ENCODE data around the gene JUP.
"Not testable (repeated sequence)": the region's sequence is repeated elsewhere in the genome, so short reads cannot be mapped to it uniquely, and the experiment has no call there.

JUP gene

GRCh38 chr17:41787021-41787418 lies 509 bp upstream of the JUP start:
- no peak overlapping the region for H3K27ac ChIP-seq (ENCODE audit: low read depth, low read length)
- H3K27me3 ChIP-seq (ENCODE audit: control insufficient read depth, insufficient read depth, low read length): peaks cover 19% of the 10 kb centered on the region
- H3K36me3 ChIP-seq (ENCODE audit: control insufficient read depth, insufficient read depth, low read length): no peaks in the 10 kb centered on the region
- H3K9me3 ChIP-seq (ENCODE audit: control insufficient read depth, insufficient read depth, low read depth, low read length): no peaks in the 10 kb centered on the region
- peaks cover 26% of the 10 kb centered on the region for H3K4me1 ChIP-seq (ENCODE audit: control insufficient read depth, insufficient read depth, low read length)
- H3K4me3 ChIP-seq (ENCODE audit: low read depth, low read length): no peak overlapping the region
- H3K9ac ChIP-seq (ENCODE audit: low read length): no peak overlapping the region

GRCh38 chr17:41785859-41786226 lies 668 bp downstream of the JUP start:
- Histone ChIP-seq H3K9me3 (ENCODE audit: control insufficient read depth, insufficient read depth, low read depth, low read length) (no peaks in the 10 kb centered on the region), H3K4me1 (ENCODE audit: control insufficient read depth, insufficient read depth, low read length) (peaks cover 33% of the 10 kb centered on the region), H3K4me3 (ENCODE audit: low read depth, low read length) (peak overlapping the region; percentile 80), H3K27ac (ENCODE audit: low read depth, low read length) (peak overlapping the region; percentile 66; the same call in 1 of the 2 replicates), H3K9ac (ENCODE audit: low read length) (peak overlapping the region; percentile 77), H3K27me3 (ENCODE audit: control insufficient read depth, insufficient read depth, low read length) (peaks cover 14% of the 10 kb centered on the region), H3K36me3 (ENCODE audit: control insufficient read depth, insufficient read depth, low read length) (no peaks in the 10 kb centered on the region)

DNA sequence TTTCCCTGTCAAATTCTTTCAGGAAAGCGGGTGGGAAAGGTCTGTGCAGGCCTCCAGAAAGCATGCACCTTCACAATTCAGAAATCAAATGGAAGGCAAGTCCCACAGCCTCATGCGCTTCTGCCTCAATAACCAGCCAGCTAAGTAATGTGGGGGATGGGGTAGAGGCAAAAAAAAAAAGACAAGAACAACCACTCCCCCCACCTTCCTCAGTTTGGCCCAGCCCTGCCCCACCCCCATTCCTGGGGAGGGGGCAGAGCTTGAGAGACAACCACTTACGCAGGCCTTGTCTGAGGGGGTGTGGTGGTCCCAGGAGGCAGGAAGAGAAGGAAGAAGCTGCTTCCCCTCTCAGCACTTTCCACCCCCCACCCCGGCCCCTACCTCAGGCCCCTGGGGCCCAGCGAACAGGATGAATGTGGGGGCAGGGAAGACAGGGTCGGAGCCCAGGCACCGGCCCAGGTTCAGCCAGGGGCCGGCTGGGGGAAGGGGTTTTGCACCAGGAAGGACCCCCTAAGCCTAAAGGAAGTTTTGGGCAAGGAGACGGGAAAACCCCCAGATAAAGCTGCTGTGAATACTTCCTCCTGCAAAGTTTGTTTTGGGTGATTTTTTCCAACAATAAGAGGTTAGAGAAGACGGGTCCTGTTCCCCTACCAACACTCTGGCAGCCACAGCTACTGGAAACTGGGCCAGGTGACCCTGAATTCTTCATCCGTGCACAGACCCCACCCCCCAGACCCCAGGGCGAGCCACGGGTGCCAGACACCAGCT lies 1.2 kb downstream of the JUP start:
- H3K9ac ChIP-seq (ENCODE audit: low read length): peak overlapping the region; percentile 77
- H3K4me3 ChIP-seq (ENCODE audit: low read depth, low read length): peak overlapping the region; percentile 80
- peaks cover 10% of the 10 kb centered on the region for H3K27me3 ChIP-seq (ENCODE audit: control insufficient read depth, insufficient read depth, low read length)
- peak overlapping the region; percentile 79 for H3K27ac ChIP-seq (ENCODE audit: low read depth, low read length)
- H3K36me3 ChIP-seq (ENCODE audit: control insufficient read depth, insufficient read depth, low read length): no peaks in the 10 kb centered on the region
- H3K4me1 ChIP-seq (ENCODE audit: control insufficient read depth, insufficient read depth, low read length): peaks cover 33% of the 10 kb centered on the region
- no peaks in the 10 kb centered on the region for H3K9me3 ChIP-seq (ENCODE audit: control insufficient read depth, insufficient read depth, low read depth, low read length)

DNA sequence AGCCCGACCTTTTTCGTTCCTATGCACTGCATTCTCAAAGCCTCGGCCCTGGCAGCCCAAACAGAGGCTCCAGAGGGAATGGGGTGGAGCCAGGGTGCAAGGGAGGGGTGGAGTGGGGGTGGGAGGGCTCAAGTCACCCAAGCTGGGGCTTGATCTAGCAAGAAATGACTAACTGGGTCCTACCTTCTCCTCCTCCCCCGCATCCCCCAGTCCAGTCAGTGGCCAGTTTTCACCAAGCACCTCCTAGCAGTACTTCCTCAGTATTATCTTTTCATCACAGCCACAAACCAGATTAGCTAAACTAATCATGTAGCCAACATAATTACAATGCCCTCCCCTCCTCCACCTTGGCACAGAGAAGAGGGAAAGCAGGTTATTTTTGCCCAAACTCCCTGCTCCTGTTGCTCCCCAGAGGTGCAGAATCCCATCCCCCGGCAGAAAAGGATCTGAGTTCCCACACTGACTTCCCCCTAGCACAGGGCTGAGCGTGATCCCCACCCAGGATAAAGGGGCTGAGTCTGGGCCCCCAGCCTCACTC lies 2.2 kb downstream of the JUP start:
- Histone ChIP-seq H3K4me3 (ENCODE audit: low read depth, low read length) (peak overlapping the region; percentile 80), H3K27ac (ENCODE audit: low read depth, low read length) (peak overlapping the region; percentile 79), H3K36me3 (ENCODE audit: control insufficient read depth, insufficient read depth, low read length) (no peaks in the 10 kb centered on the region), H3K9me3 (ENCODE audit: control insufficient read depth, insufficient read depth, low read depth, low read length) (no peaks in the 10 kb centered on the region), H3K9ac (ENCODE audit: low read length) (peak overlapping the region; percentile 66), H3K4me1 (ENCODE audit: control insufficient read depth, insufficient read depth, low read length) (peaks cover 33% of the 10 kb centered on the region), H3K27me3 (ENCODE audit: control insufficient read depth, insufficient read depth, low read length) (peaks cover 4% of the 10 kb centered on the region)

DNA sequence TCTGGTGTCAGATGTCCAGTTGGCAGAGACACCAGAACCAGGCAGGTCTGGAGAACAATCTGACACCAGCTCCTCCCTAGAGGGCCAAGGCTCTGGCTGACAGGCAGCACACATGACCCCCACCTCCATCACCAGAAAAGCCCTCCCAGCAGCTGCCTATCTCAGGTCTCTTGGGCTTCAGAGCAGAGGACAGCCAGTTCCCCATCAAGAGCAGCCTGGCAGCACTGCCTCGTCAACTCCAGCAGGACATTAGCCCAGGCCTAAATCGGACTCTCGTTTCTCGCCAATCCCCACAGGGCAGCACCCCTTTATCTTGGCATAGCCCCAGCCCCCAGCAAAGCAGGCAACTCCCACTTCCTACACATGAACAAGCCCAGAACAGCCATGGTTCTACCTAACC lies 4.4 kb downstream of the JUP start:
- H3K9me3 ChIP-seq (ENCODE audit: control insufficient read depth, insufficient read depth, low read depth, low read length): no peaks in the 10 kb centered on the region
- no peaks in the 10 kb centered on the region for H3K27me3 ChIP-seq (ENCODE audit: control insufficient read depth, insufficient read depth, low read length)
- no peaks in the 10 kb centered on the region for H3K36me3 ChIP-seq (ENCODE audit: control insufficient read depth, insufficient read depth, low read length)
- no peak overlapping the region for H3K27ac ChIP-seq (ENCODE audit: low read depth, low read length)
- H3K4me3 ChIP-seq (ENCODE audit: low read depth, low read length): no peak overlapping the region
- no peak overlapping the region for H3K9ac ChIP-seq (ENCODE audit: low read length)
- H3K4me1 ChIP-seq (ENCODE audit: control insufficient read depth, insufficient read depth, low read length): peaks cover 43% of the 10 kb centered on the region

DNA sequence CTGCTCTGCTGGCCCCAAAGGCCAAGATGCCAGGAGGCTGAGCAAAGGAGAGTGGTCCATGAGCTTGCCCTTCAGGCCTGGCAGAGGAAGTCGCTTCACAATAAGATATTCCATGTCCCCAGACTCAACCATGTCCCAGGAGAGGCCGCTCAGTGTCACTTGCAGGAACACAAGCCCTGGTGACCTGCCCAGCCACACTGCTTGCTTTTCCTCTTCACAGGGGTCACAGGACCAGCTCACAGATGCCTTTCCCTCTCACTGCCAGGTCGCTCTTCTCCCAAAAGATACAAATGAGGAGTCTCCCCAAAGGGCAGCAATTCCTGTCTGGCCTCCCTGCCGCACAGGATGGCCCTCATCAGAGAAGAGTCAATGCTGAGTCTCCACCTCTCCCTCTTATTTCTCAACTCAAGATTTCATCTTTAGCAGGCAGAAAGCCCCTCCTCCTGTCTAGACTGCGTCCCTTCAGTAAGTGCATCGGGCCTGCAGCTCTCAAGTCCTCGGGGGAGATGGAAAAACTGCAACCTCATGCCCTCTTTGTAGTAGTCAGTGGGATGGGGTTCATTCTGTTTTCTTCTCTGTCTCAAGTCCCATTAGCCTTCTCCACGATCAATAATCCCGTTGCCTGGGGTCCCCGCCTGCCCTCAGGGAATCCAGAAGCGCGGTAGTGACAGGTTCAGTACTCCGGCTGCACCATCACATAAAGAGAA lies 5.0 kb downstream of the JUP start:
- H3K9ac ChIP-seq (ENCODE audit: low read length): no peak overlapping the region
- no peak overlapping the region for H3K27ac ChIP-seq (ENCODE audit: low read depth, low read length)
- no peaks in the 10 kb centered on the region for H3K27me3 ChIP-seq (ENCODE audit: control insufficient read depth, insufficient read depth, low read length)
- no peaks in the 10 kb centered on the region for H3K9me3 ChIP-seq (ENCODE audit: control insufficient read depth, insufficient read depth, low read depth, low read length)
- peaks cover 43% of the 10 kb centered on the region for H3K4me1 ChIP-seq (ENCODE audit: control insufficient read depth, insufficient read depth, low read length)
- no peak overlapping the region for H3K4me3 ChIP-seq (ENCODE audit: low read depth, low read length)
- H3K36me3 ChIP-seq (ENCODE audit: control insufficient read depth, insufficient read depth, low read length): no peaks in the 10 kb centered on the region

GRCh38 chr17:41779954-41780353 lies 6.6 kb downstream of the JUP start:
- peaks cover 57% of the 10 kb centered on the region for H3K4me1 ChIP-seq (ENCODE audit: control insufficient read depth, insufficient read depth, low read length)
- H3K36me3 ChIP-seq (ENCODE audit: control insufficient read depth, insufficient read depth, low read length): no peaks in the 10 kb centered on the region
- no peak overlapping the region for H3K4me3 ChIP-seq (ENCODE audit: low read depth, low read length)
- no peaks in the 10 kb centered on the region for H3K9me3 ChIP-seq (ENCODE audit: control insufficient read depth, insufficient read depth, low read depth, low read length)
- no peaks in the 10 kb centered on the region for H3K27me3 ChIP-seq (ENCODE audit: control insufficient read depth, insufficient read depth, low read length)
- no peak overlapping the region for H3K27ac ChIP-seq (ENCODE audit: low read depth, low read length)
- H3K9ac ChIP-seq (ENCODE audit: low read length): no peak overlapping the region

DNA sequence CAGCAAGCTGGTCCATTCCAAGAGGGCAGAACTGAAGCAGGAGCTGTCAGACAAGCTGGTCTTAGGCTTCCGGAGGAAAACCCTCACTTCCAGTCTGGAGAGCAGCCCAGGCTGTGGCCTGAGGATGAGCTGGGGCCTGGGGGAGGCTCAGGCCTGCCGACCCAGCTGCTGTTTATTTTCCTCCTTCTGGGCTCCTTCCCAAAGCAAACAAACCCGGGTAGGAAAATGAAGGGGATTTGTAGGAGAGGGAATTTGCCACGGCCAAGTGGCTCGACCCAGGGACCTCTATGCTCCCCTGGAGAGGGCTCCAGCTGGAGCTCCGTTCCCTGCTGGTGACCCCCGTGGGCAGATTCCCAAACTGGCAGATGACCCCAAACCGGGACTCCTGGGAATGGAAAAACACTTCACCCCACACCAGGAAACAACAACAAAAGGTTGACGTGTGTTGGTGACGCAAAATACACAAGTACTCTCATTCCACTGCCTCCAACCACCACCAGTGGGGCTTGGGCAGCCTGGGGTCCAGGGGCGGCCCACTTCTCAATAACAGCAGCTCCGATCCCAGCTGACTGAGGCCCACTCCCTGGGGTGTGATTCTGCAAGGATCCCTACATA lies 8.8 kb downstream of the JUP start:
- peaks cover 50% of the 10 kb centered on the region for H3K4me1 ChIP-seq (ENCODE audit: control insufficient read depth, insufficient read depth, low read length)
- H3K27me3 ChIP-seq (ENCODE audit: control insufficient read depth, insufficient read depth, low read length): no peaks in the 10 kb centered on the region
- no peaks in the 10 kb centered on the region for H3K9me3 ChIP-seq (ENCODE audit: control insufficient read depth, insufficient read depth, low read depth, low read length)
- H3K4me3 ChIP-seq (ENCODE audit: low read depth, low read length): no peak overlapping the region
- H3K36me3 ChIP-seq (ENCODE audit: control insufficient read depth, insufficient read depth, low read length): 0 out of 2 replicates have a peak, but pooled peaks cover 2% of the 10 kb centered on the region
- peak overlapping the region; percentile 50 for H3K9ac ChIP-seq (ENCODE audit: low read length)
- peak overlapping the region; percentile 7; the same call in 1 of the 2 replicates for H3K27ac ChIP-seq (ENCODE audit: low read depth, low read length)

DNA sequence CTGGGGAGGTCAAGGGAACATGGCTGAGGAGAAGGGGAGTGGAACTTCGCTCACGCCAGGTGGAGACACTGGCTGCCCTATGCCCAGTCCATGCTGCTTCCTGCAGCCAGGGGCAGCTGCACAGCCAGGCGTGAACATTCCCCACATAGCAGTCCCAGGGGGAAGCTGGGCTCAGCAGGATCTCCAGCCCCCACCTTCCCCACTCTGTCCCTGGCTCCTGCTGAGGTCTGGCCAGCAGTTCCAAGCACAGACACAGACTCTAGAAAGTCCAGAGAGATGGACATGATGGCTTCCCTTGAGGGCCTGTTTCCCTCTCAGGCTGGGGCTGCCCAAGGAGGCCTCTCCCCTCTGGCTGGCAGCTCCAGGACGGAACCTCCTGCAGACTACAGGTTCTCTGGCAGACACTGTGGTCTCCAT lies 9.3 kb downstream of the JUP start:
- H3K4me1 ChIP-seq (ENCODE audit: control insufficient read depth, insufficient read depth, low read length): peaks cover 50% of the 10 kb centered on the region
- H3K27ac ChIP-seq (ENCODE audit: low read depth, low read length): peak overlapping the region; percentile 7; the same call in 1 of the 2 replicates

GRCh38 chr17:41776262-41776900 lies 10.1 kb downstream of the JUP start:
- peak overlapping the region; percentile 56 for H3K9ac ChIP-seq (ENCODE audit: low read length)
- H3K9me3 ChIP-seq (ENCODE audit: control insufficient read depth, insufficient read depth, low read depth, low read length); H3K36me3 ChIP-seq (ENCODE audit: control insufficient read depth, insufficient read depth, low read length); H3K27ac ChIP-seq (ENCODE audit: low read depth, low read length); H3K4me3 ChIP-seq (ENCODE audit: low read depth, low read length); H3K27me3 ChIP-seq (ENCODE audit: control insufficient read depth, insufficient read depth, low read length): not testable (repeated sequence)
- peaks cover 49% of the 10 kb centered on the region for H3K4me1 ChIP-seq (ENCODE audit: control insufficient read depth, insufficient read depth, low read length)

More for the DNA sequence above, 9.3 kb downstream of the JUP start:
- Histone ChIP-seq H3K4me3 (ENCODE audit: low read depth, low read length) (no peak overlapping the region), H3K9ac (ENCODE audit: low read length) (peak overlapping the region; percentile 50), H3K27me3 (ENCODE audit: control insufficient read depth, insufficient read depth, low read length) (no peaks in the 10 kb centered on the region), H3K9me3 (ENCODE audit: control insufficient read depth, insufficient read depth, low read depth, low read length) (no peaks in the 10 kb centered on the region), H3K36me3 (ENCODE audit: control insufficient read depth, insufficient read depth, low read length) (peaks cover 5% of the 10 kb centered on the region; the same call in 1 of the 2 replicates)
